HG02798 (cell line): Measurements from ENCODE around the gene FAM131B.
"Not testable (repeated sequence)": the region's sequence is repeated elsewhere in the genome, so short reads cannot be mapped to it uniquely, and the experiment has no call there.

Experiments
- ATAC-seq: cut with Tn5 transposase; IDR thresholded peaks from one replicate; pipeline ENCODE4 v1.9.1; 2021; ENCODE audit warnings: mild to moderate bottlenecking; ENCODE audit not compliant: unreplicated experiment, poor library complexity

FAM131B gene

DNA sequence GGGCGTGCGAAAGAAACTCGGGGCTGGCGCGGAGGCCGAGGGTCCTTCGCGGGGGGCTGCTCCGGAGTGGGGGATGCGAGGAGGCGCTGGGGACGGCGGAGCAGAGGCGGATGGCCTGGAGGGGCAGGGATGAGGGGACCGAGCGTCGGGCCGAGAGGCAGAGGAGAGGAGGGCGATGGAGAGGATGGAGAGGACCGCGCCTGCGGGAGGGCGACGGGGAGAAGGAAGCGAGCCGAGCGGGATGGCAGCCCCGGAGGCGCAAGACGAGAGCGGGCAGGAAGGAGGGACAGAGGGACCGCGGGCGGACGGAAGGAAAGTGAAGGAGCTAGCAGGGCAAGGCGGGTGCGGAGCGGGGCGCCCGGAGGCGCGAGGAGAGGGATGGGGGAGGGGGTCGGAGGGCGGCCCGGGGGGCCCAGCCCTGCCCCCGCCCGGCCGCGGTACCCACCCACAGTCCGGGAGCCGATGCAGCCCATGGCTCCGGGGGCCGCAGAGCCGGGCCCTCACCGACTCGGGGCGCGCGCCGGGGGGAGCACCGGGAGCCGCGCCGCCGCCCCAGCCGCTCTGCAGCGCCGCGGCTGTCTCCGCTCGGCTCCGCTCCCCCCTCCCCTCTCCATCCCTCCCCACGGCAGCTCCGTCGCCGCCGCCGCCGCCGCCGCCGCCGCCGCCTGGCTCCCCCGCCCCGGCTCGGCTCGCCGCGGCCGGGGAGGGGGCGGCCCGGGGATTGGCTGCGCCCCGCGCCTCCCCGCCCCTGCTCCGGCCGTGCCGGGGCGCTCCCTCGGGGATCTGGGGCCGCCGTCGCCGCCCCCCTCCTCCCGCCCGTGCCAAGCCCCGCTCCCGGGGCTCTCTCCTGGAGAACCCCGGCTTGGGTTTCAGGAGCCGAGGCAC lies at the start of gene FAM131B:
TSS of gene FAM131B (minus strand) at position 583 of the 885 bp plus-strand sequence. CDS start at position 473, 110 bp downstream.
- peak; percentile 49 for ATAC-seq

- no peak for ATAC-seq
These were observed 49.6 kb upstream of the FAM131B start for GRCh38 chr7:143411976-143412708.

GRCh38 chr7:143410521-143411004 lies 48.0 kb upstream of the FAM131B start:
- ATAC-seq = no peak

DNA sequence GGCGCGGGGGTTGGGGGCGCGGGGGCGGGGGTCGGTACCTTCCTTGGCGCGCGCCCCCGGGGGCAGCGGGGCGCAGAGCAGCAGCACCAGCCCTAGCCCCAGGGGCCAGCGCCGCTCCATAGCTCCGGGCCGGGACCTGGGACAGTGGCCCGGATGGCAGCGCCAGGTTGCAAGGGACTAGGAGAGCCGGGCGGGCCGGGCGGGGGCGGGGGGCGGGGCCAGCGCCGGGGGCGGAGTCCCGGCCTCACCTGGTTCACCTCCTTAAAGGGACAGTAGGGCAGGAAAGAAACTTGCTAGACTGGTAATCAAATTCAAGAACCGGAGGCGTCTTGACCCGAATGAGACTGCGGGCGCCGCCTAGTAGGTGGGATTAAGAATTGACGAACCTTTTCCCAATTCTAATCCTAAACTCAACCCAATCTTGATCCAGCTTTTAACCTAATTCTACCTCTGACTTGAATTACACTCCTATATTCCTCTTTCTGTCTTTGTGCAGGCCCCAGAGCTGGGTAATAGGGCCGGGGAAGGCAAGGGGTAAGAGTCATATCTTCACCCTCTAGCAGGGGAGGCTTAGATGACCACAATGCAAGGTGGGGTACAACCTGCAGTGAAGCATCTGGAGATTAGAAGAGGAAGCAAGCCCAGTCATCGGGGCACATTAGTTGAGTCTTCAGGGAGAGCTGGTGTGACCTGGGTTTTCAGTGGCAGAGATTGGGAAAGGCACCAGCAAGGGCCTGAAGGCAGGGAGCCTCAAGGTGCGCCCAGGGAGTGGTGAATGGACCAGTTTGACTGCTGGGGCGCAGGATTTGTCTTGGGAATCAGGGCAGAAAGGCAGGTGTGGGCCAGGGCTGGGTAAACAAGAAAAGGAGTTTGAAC lies 46.4 kb upstream of the FAM131B start, which contains the start of gene EPHA1:
TSS of gene EPHA1 (minus strand) at position 171 of the 876 bp plus-strand sequence. CDS start at position 120, 51 bp downstream.
- peak; percentile 43 for ATAC-seq

GRCh38 chr7:143408252-143408685 lies 45.8 kb upstream of the FAM131B start:
- ATAC-seq = no peak

DNA sequence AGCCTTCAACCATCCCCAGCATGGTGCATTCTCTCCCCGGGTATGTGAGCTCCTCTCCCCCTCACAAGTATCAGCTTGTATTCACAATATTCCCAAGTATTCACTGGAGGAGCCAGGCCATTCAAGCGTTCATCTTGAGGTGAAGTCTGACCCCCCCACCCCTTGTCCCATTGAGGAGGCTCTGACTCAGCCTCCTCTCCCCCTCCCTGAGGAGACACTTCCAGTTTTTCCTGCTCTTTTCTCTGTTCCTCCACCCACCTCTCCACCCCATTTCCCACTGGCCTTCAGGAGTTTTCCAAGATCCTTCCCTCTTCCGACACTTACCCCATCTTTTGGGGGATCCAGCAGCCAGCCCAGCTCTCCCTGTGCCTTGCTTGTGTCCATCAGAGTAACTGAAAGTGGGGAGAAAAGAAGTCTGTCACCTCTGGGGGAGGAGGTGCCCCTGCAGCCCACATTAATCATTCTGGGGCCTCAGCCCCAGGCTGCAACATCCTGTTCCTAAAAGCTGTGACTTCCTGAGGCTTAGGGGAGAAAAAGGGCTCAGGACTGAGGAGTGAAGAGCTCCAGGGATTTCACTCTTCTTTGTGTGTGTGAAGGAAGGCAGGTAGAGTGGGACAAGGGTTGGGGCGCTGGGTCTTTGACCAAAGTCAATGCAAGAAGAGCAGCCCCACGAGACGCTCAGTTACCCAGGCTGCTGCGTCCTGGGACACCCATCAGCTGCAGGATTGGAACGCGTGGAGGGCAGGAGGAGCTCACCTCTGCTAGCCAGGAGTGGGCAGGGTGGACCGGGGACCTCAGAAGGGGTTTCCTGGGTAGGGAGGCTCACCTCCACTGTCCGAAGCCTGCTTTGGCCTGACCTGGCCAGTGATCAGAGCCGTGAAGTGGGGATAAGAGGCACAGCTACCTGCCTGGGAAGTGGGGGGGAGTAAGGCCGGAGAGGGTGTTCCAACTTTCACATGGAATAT lies 45.1 kb upstream of the FAM131B start:
- no peak for ATAC-seq

DNA sequence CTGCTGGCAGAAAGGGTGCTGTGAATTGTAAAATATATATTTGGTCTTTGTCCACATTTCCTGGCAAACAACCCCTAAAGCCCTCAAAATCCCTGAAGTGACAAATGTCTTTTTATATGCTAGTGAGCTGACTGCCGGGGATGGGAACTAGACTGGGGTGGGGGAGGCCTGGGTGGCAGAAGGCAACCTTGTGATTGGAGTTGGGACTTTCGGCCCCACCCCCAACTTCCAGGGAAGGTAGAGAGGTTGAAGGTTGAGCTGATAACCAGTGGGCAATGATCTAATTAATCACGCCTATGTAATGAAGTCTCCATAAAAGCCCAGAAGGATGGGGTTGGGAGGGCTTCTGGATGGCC lies 43.5 kb upstream of the FAM131B start:
- no peak for ATAC-seq

DNA sequence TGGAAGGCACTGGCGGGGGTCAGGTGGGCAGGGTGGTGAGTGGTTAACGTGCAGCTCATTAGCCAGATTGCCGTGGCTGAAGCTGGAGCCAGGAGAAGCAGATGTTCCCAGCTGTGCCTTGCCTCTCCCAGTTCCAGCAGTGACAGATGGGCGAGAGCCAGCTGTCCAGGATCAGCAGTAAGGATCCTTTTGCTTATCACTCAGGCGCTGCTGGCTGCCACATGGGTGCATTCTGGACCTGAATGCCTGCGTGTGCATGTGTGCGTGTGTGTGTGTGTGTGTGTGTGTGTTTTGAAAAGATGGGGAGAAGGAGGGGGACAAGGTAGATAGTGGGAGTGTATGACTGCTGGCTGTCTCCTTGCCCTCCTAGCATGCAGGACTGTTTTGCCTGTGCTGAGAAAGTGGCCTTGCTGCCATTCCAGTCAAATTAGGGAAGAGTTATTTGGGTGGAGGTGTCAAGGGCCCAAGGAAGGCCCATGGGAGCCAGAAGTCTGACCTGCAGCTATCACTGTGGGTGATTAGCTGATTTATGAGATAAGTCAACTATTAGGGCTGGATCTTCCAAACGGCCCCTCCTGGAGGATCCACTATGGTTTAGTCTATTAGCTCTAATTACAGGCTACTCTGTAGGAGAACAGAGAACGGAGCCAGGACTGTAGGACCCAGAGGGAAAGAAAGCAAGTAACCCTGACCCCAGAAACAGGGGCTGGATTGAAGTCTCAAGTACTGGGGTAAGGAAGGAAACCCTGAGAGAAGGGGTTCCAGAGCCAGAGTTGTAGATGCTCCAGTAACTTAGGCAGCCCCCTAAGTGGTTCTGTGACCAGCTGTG lies 42.9 kb upstream of the FAM131B start:
- no peak for ATAC-seq

- not testable (repeated sequence) for ATAC-seq
These were observed 39.7 kb upstream of the FAM131B start for GRCh38 chr7:143402233-143402632.

DNA sequence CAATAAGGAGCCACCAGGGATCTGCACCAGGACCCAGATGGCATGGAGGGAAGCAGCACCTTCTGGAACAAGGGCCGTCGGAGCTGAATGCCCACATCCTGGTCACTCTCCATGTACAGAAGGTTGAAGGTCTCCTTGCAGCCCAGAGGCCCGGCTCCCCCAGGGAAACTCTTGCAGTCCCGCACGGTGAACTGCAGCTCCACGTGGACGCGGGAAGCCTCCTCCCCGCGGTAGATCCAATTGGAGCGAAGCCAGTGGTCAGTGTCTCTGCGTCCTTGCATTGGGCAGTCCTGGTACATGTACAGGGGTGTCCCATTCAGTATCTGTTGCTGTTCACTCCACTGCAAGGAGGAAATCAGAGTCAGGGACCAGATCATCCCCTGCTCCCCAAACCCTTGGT lies 38.8 kb upstream of the FAM131B start:
- no peak for ATAC-seq

- no peak for ATAC-seq
These were observed 37.1 kb upstream of the FAM131B start for GRCh38 chr7:143399642-143400041.

DNA sequence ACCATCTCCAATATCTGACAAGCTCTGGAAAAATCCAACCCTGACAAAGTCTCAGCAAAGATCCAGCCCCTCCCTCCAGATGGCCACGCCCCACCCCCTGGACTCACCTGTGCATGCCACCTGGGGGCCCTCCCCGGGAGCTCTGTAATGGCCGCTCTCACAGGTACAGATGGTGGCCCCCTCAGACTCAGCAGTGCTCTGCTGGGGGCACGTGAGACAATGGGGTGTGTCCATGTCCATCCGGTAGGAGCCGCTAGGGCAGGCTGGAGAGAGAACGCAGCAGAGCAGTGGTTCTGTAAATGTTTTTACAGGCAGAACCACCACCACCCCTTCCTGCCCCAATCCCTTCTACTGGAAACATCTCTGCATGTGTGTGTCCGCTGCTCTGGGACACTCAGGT lies 36.6 kb upstream of the FAM131B start:
- no peak for ATAC-seq

GRCh38 chr7:143398616-143399015 lies 36.1 kb upstream of the FAM131B start:
- no peak for ATAC-seq

GRCh38 chr7:143397710-143398530 lies 35.4 kb upstream of the FAM131B start:
- ATAC-seq = no peak

DNA sequence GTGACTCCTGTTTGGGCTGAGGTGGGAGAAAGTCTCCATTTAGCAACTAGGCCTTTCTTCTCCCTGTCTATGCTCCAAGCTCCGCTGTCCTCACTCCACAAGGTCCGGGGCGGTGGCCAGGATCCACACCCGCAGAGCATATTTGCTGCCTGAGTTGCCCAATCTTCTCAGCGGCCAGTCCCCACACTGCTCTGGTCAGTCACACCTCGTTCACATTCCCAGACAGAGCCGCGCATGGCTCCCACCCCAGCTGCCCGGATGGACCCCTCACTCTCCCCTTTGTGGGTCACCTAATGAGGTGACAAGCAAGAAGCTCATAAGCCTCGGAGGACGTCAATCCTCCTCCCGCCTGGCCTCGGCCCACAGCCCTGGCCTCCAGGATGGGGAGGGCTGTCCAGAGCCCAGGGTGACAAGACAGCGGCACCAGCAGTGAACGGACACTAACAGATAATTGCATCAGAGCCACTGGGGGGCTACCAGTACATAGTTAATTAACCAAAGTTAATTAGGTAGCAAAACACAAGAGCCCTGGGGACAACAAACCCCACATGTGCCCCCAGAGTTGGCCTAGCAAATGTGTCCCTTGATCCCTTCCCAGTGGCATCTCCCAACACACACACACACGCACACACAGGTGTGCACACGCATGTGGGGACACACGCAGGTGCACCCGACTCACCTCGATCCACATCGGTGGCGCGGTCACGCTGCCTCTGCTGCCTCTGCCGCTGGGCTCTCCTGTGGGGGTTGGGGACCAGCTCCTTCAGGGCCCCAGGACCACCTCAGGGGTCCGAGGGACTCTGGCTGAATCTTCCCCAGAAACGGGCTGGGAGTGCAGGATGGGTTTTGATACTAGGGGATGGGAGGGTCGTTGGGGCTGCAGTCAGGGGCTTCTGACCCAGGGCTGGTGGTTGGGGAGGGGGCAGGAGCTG lies 34.4 kb upstream of the FAM131B start:
- ATAC-seq = no peak

DNA sequence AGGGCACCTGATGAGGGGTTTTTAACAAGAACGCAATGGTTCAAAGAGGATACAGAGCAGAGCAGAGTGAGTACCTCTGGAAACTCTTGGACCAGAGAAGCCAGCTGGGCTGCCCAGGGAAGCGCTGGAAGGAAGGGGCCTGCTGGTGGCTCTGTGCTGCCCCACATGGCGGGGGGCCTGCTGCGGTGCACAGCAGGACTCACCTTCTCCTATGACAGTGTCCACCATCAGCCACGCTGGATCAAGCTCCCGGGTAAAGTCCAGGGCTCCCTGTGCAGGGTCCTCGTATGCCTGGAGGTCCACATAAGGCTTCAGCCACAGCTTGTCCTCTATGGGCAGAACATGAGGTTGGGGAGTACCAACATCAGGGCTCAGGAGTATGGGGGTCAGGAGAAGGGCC lies 33.7 kb upstream of the FAM131B start:
- no peak for ATAC-seq
